Neural progenitor cell (in vitro differentiated cells): ENCODE measurements around the gene CFAP92.

ENCODE experiments used
- CTCF ChIP-seq: fragments of 200-600 bp; sonication (generic); IDR thresholded peaks from 2 replicates; pipeline ENCODE4 v1.5.1; 2017; ENCODE audit warnings: antibody characterized with exemption, mild to moderate bottlenecking
- EZH2 ChIP-seq: fragments of 200-600 bp; sonication (generic); IDR thresholded peaks from 2 replicates; pipeline ENCODE4 v1.6.1; 2017; ENCODE audit warnings: antibody characterized with exemption, mild to moderate bottlenecking, moderate library complexity
- EZH2phosphoT487 ChIP-seq: fragments of 200-600 bp; sonication (generic); IDR thresholded peaks from 2 replicates; pipeline ENCODE4 v1.6.1; 2017; ENCODE audit warnings: antibody characterized with exemption

- TF ChIP-seq CTCF, result no peak
- no peak for TF ChIP-seq EZH2
- no peak for TF ChIP-seq EZH2phosphoT487
These were observed 121.6 kb downstream of the CFAP92 start for GRCh38 chr3:128872282-128872681.
